ENCODE data around the gene TOR1B. TPM values are rescaled to one million over a fixed set of nuclear protein-coding genes. Genes with fewer than 3 reads are reported as not detected.

The TOR1B gene
- total and polyA plus RNA-seq, 4 donors = 12.8 to 31.9 (median 17.8) TPM

DNA sequence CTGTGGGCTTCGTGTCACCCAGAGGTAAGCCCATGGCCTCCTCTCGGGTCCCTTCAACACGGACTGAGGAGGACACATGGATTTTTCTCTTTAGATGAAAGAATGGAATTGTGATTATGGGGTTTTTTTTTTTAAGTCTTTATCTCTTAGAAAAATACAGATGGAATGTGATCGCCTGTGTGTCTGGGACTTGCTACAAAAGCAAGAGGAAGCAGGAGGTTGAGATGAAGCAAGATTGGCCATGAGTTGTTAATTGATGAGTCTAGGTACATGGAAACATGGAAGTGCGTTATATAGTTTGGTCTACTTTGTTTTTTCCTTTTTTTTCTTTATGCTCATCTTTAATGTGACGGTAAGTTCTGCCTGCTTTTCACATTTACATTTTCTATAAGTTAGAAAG, 46.9 kb downstream of the TOR1B start:
- Histone ChIP-seq H3K27me3 (ENCODE audit: control insufficient read depth in 4 of 4, insufficient read depth in 4 of 4, low read length in 3 of 4) (no peaks in the 10 kb centered on the region), H3K4me1 (ENCODE audit: control insufficient read depth in 4 of 4, insufficient read depth in 4 of 4, low read length in 3 of 4) (no peaks in the 10 kb centered on the region), H3K9ac (ENCODE audit: low read depth in 1 of 2, low read length in 2 of 2) (no peak overlapping the region), H3K4me3 (ENCODE audit: low read depth in 1 of 3, low read length in 3 of 3) (no peak overlapping the region), H3K9me3 (ENCODE audit: control insufficient read depth in 4 of 4, low read length in 3 of 4) (no peaks in the 10 kb centered on the region), H3K36me3 (ENCODE audit: control insufficient read depth in 4 of 4, insufficient read depth in 3 of 4, low read depth in 1 of 4, low read length in 3 of 4) (peaks cover 4 to 36% (median 20%) of the 10 kb centered on the region in 4 donors), H3K27ac (ENCODE audit: low read depth in 1 of 2, low read length in 2 of 2) (no peak overlapping the region)
- 93% methylated on average over 6 of the region's 6 CpGs for WGBS
- DNase-seq (ENCODE audit: low spot score) = no peak
- TF ChIP-seq YY1 (IDR thresholded peaks at IDR 0.05) (no peak), HNF4G (IDR thresholded peaks at IDR 0.05) (no peak), RXRA (IDR thresholded peaks at IDR 0.05) (no peak)
- TF ChIP-seq, protein P1, sequence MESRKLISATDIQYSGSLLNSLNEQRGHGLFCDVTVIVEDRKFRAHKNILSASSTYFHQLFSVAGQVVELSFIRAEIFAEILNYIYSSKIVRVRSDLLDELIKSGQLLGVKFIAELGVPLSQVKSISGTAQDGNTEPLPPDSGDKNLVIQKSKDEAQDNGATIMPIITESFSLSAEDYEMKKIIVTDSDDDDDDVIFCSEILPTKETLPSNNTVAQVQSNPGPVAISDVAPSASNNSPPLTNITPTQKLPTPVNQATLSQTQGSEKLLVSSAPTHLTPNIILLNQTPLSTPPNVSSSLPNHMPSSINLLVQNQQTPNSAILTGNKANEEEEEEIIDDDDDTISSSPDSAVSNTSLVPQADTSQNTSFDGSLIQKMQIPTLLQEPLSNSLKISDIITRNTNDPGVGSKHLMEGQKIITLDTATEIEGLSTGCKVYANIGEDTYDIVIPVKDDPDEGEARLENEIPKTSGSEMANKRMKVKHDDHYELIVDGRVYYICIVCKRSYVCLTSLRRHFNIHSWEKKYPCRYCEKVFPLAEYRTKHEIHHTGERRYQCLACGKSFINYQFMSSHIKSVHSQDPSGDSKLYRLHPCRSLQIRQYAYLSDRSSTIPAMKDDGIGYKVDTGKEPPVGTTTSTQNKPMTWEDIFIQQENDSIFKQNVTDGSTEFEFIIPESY (IDR thresholded peaks at IDR 0.05) = no peak

DNA sequence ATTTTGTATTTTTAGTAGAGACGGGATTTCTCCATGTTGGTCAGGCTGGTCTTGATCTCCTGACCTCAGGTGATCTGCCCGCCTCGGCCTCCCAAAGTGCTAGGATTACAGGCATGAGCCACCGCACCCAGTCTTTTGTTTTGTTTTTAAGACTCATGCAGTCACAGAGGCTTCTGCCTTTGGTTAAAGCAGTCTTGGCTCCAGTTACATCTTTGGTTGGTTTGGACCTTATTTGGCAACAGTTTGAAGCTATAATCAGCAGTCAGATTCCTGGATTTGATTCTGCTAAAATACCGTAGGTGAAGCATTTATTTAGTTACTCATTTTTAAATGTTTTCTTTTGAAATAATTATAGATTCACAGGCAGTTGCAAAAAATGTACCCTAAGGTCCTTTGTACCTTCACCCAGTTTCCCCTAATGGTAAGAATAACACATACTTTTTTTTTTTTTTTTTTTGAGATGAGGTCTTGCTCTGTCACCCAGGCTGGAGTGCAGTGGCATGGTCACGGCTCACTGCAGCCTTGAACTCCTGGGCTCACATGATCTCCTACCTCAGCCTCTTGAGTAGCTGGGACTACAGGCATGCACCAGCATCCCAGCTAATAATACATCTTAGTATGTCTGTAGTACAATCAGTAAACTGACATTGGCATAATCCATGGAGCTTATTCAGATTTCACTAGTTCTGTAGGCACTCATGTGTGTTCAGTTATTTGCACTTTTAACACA, 48.0 kb downstream of the TOR1B start:
- H3K9me3 ChIP-seq (ENCODE audit: control insufficient read depth in 4 of 4, low read length in 3 of 4) = no peaks in the 10 kb centered on the region
- WGBS = 94% methylated on average over 6 of the region's 6 CpGs
- no peak for DNase-seq (ENCODE audit: low spot score)
- no peaks in the 10 kb centered on the region for H3K27me3 ChIP-seq (ENCODE audit: control insufficient read depth in 4 of 4, insufficient read depth in 4 of 4, low read length in 3 of 4)
- H3K4me3 ChIP-seq (ENCODE audit: low read depth in 1 of 3, low read length in 3 of 3) = no peak overlapping the region
- H3K27ac ChIP-seq (ENCODE audit: low read depth in 1 of 2, low read length in 2 of 2) = no peak overlapping the region
- H3K36me3 ChIP-seq (ENCODE audit: control insufficient read depth in 4 of 4, insufficient read depth in 3 of 4, low read depth in 1 of 4, low read length in 3 of 4) = peaks cover 5 to 41% (median 22%) of the 10 kb centered on the region in 4 donors
- no peak for TF ChIP-seq HNF4G (IDR thresholded peaks at IDR 0.05)
- TF ChIP-seq NR2F2 (IDR thresholded peaks at IDR 0.05) = no peak
- TF ChIP-seq, protein P2, sequence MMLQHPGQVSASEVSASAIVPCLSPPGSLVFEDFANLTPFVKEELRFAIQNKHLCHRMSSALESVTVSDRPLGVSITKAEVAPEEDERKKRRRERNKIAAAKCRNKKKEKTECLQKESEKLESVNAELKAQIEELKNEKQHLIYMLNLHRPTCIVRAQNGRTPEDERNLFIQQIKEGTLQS (IDR thresholded peaks at IDR 0.05) = no peak
- TF ChIP-seq, protein P3, sequence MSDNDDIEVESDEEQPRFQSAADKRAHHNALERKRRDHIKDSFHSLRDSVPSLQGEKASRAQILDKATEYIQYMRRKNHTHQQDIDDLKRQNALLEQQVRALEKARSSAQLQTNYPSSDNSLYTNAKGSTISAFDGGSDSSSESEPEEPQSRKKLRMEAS (IDR thresholded peaks at IDR 0.05) = no peak
- no peak for TF ChIP-seq GABPA (IDR thresholded peaks at IDR 0.05 in 1 of 2, conservative IDR thresholded peaks at IDR 0.05 in 1 of 2)
- TF ChIP-seq HNF4A (conservative IDR thresholded peaks at IDR 0.05) = no peak
- TF ChIP-seq JUND (IDR thresholded peaks at IDR 0.05) = no peak
- TF ChIP-seq YY1 (IDR thresholded peaks at IDR 0.05) = no peak
- TF ChIP-seq FOXA1 (IDR thresholded peaks at IDR 0.05) = no peak
- TF ChIP-seq TAF1 (conservative IDR thresholded peaks at IDR 0.05) = no peak
- no peaks in the 10 kb centered on the region for H3K4me1 ChIP-seq (ENCODE audit: control insufficient read depth in 4 of 4, insufficient read depth in 4 of 4, low read length in 3 of 4)
- no peak overlapping the region for H3K9ac ChIP-seq (ENCODE audit: low read depth in 1 of 2, low read length in 2 of 2)

DNA sequence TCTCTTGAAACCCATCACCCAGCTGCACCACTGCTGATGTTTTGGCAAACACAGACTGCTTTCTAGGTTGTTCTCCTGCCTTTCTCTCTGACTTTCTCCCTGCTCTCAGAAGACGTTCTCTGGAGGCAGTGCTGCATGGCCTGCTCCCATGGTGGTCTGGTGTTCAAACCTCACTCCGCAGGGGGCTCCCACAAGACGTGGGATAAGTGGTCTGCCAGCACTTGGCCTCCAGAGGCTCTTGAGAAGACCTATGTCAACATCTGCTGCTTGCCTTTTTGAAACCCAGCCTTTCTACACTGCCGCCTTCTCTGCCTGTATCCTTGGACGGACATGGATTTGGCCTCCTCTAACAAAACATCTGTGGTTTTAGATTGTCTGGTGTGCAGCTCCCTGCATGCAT, 48.8 kb downstream of the TOR1B start:
- no peaks in the 10 kb centered on the region for H3K9me3 ChIP-seq (ENCODE audit: control insufficient read depth in 4 of 4, low read length in 3 of 4)
- DNase-seq (ENCODE audit: low spot score) = no peak
- H3K36me3 ChIP-seq (ENCODE audit: control insufficient read depth in 4 of 4, insufficient read depth in 3 of 4, low read depth in 1 of 4, low read length in 3 of 4) = peaks cover 5 to 49% (median 23%) of the 10 kb centered on the region in 4 donors
- TF ChIP-seq FOXA2 (IDR thresholded peaks at IDR 0.05) (no peak), YY1 (IDR thresholded peaks at IDR 0.05) (no peak), GABPA (IDR thresholded peaks at IDR 0.05 in 1 of 2, conservative IDR thresholded peaks at IDR 0.05 in 1 of 2) (no peak), NR2F2 (IDR thresholded peaks at IDR 0.05) (no peak)
- TF ChIP-seq, protein P4, sequence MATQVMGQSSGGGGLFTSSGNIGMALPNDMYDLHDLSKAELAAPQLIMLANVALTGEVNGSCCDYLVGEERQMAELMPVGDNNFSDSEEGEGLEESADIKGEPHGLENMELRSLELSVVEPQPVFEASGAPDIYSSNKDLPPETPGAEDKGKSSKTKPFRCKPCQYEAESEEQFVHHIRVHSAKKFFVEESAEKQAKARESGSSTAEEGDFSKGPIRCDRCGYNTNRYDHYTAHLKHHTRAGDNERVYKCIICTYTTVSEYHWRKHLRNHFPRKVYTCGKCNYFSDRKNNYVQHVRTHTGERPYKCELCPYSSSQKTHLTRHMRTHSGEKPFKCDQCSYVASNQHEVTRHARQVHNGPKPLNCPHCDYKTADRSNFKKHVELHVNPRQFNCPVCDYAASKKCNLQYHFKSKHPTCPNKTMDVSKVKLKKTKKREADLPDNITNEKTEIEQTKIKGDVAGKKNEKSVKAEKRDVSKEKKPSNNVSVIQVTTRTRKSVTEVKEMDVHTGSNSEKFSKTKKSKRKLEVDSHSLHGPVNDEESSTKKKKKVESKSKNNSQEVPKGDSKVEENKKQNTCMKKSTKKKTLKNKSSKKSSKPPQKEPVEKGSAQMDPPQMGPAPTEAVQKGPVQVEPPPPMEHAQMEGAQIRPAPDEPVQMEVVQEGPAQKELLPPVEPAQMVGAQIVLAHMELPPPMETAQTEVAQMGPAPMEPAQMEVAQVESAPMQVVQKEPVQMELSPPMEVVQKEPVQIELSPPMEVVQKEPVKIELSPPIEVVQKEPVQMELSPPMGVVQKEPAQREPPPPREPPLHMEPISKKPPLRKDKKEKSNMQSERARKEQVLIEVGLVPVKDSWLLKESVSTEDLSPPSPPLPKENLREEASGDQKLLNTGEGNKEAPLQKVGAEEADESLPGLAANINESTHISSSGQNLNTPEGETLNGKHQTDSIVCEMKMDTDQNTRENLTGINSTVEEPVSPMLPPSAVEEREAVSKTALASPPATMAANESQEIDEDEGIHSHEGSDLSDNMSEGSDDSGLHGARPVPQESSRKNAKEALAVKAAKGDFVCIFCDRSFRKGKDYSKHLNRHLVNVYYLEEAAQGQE (IDR thresholded peaks at IDR 0.05) = no peak
- no peaks in the 10 kb centered on the region for H3K4me1 ChIP-seq (ENCODE audit: control insufficient read depth in 4 of 4, insufficient read depth in 4 of 4, low read length in 3 of 4)
- WGBS = 90% methylated on average over 5 of the region's 5 CpGs
- no peaks in the 10 kb centered on the region for H3K27me3 ChIP-seq (ENCODE audit: control insufficient read depth in 4 of 4, insufficient read depth in 4 of 4, low read length in 3 of 4)
- H3K27ac ChIP-seq (ENCODE audit: low read depth in 1 of 2, low read length in 2 of 2) = no peak overlapping the region
- H3K9ac ChIP-seq (ENCODE audit: low read depth in 1 of 2, low read length in 2 of 2) = no peak overlapping the region
- H3K4me3 ChIP-seq (ENCODE audit: low read depth in 1 of 3, low read length in 3 of 3) = no peak overlapping the region

Data from liver (tissue), 9 donors.